ENCODE data around the gene PSME1.
A peak's percentile ranks its signal among the peaks of the same experiment; 100 is the strongest.

The PSME1 gene

GRCh38 chr14:24160850-24161804, 25.1 kb downstream of the PSME1 start, which contains the start of gene IRF9:
Gene IRF9, plus strand, starts transcription at chr14:24161265. Its CDS starts 880 bp downstream, at chr14:24162145.
- Histone ChIP-seq H3K9me3 (ENCODE audit: insufficient read depth, low read length) (no peaks in the 10 kb centered on the region), H3K4me2 (ENCODE audit: low read depth, low read length, poor library complexity, severe bottlenecking) (peak within 1 kb of the TSS; percentile 97), H4K20me1 (ENCODE audit: low read depth, low read length) (no peaks in the 10 kb centered on the region), H3K4me3 (ENCODE audit: insufficient read depth, low read length, poor library complexity, severe bottlenecking) (peak within 1 kb of the TSS; percentile 58), H3K9ac (ENCODE audit: low read length) (peak within 1 kb of the TSS; percentile 74), H3K9me2 (replicated peaks; ENCODE audit: insufficient read depth, low read length) (no peaks in the 10 kb centered on the region), H3K27me3 (ENCODE audit: low read length) (no peaks in the 10 kb centered on the region), H3K27ac (ENCODE audit: low read depth, low read length) (peak within 1 kb of the TSS; percentile 80), H3F3A (ENCODE audit: insufficient read depth) (0 out of 2 replicates have a peak, but pooled peaks cover 3% of the 10 kb centered on the region), H3K79me2 (ENCODE audit: insufficient read depth, low read length) (peaks cover 10% of the 10 kb centered on the region; the same call in 1 of the 2 replicates), H2AFZ (ENCODE audit: low read depth, low read length, severe bottlenecking) (no peak within 1 kb of the TSS), H3K36me3 (ENCODE audit: low read length) (no peaks in the 10 kb centered on the region)
- TF ChIP-seq, protein P1, sequence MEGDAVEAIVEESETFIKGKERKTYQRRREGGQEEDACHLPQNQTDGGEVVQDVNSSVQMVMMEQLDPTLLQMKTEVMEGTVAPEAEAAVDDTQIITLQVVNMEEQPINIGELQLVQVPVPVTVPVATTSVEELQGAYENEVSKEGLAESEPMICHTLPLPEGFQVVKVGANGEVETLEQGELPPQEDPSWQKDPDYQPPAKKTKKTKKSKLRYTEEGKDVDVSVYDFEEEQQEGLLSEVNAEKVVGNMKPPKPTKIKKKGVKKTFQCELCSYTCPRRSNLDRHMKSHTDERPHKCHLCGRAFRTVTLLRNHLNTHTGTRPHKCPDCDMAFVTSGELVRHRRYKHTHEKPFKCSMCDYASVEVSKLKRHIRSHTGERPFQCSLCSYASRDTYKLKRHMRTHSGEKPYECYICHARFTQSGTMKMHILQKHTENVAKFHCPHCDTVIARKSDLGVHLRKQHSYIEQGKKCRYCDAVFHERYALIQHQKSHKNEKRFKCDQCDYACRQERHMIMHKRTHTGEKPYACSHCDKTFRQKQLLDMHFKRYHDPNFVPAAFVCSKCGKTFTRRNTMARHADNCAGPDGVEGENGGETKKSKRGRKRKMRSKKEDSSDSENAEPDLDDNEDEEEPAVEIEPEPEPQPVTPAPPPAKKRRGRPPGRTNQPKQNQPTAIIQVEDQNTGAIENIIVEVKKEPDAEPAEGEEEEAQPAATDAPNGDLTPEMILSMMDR (IDR thresholded peaks at IDR 0.05; ENCODE audit: insufficient read depth, low read length, poor library complexity, severe bottlenecking): peak; percentile 90
- TF ChIP-seq EZH2phosphoT487 (conservative IDR thresholded peaks at IDR 0.05; ENCODE audit: low read length): no peak

- Histone ChIP-seq H3K79me2 (ENCODE audit: insufficient read depth, low read length) (peaks cover 10% of the 10 kb centered on the region; the same call in 1 of the 2 replicates), H3K27ac (ENCODE audit: low read depth, low read length) (peak overlapping the region; percentile 80), H3K27me3 (ENCODE audit: low read length) (no peaks in the 10 kb centered on the region), H3K9ac (ENCODE audit: low read length) (peak overlapping the region; percentile 74), H3K4me2 (ENCODE audit: low read depth, low read length, poor library complexity, severe bottlenecking) (peak overlapping the region; percentile 97), H3K36me3 (ENCODE audit: low read length) (no peaks in the 10 kb centered on the region), H3K9me3 (ENCODE audit: insufficient read depth, low read length) (no peaks in the 10 kb centered on the region), H3K9me2 (replicated peaks; ENCODE audit: insufficient read depth, low read length) (no peaks in the 10 kb centered on the region), H2AFZ (ENCODE audit: low read depth, low read length, severe bottlenecking) (no peak overlapping the region), H3K4me3 (ENCODE audit: insufficient read depth, low read length, poor library complexity, severe bottlenecking) (peak overlapping the region; percentile 58), H4K20me1 (ENCODE audit: low read depth, low read length) (no peaks in the 10 kb centered on the region), H3F3A (ENCODE audit: insufficient read depth) (0 out of 2 replicates have a peak, but pooled peaks cover 3% of the 10 kb centered on the region)
- TF ChIP-seq, protein P1 (IDR thresholded peaks at IDR 0.05; ENCODE audit: insufficient read depth, low read length, poor library complexity, severe bottlenecking): no peak
- no peak for TF ChIP-seq EZH2phosphoT487 (conservative IDR thresholded peaks at IDR 0.05; ENCODE audit: low read length)
These were observed 26.1 kb downstream of the PSME1 start for GRCh38 chr14:24162093-24162492.

DNA sequence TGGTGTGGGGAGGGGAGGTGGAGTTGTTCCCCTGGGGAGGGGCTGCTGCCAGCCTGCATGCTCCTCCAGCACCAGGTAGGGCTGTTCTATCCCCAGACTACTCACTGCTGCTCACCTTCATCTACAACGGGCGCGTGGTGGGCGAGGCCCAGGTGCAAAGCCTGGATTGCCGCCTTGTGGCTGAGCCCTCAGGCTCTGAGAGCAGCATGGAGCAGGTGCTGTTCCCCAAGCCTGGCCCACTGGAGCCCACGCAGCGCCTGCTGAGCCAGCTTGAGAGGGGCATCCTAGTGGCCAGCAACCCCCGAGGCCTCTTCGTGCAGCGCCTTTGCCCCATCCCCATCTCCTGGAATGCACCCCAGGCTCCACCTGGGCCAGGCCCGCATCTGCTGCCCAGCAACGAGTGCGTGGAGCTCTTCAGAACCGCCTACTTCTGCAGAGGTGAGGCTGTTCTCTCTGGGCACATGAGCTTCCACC, 28.6 kb downstream of the PSME1 start:
- no peaks in the 10 kb centered on the region for H3K9me2 ChIP-seq (replicated peaks; ENCODE audit: insufficient read depth, low read length)
- no peak for TF ChIP-seq EZH2phosphoT487 (conservative IDR thresholded peaks at IDR 0.05; ENCODE audit: low read length)
- TF ChIP-seq, protein P1 (IDR thresholded peaks at IDR 0.05; ENCODE audit: insufficient read depth, low read length, poor library complexity, severe bottlenecking): no peak
- H3F3A ChIP-seq (ENCODE audit: insufficient read depth): 0 out of 2 replicates have a peak, but pooled peaks cover 3% of the 10 kb centered on the region
- no peak overlapping the region for H3K9ac ChIP-seq (ENCODE audit: low read length)
- no peak overlapping the region for H2AFZ ChIP-seq (ENCODE audit: low read depth, low read length, severe bottlenecking)
- H3K36me3 ChIP-seq (ENCODE audit: low read length): no peaks in the 10 kb centered on the region
- H3K27me3 ChIP-seq (ENCODE audit: low read length): no peaks in the 10 kb centered on the region
- no peak overlapping the region for H3K27ac ChIP-seq (ENCODE audit: low read depth, low read length)
- peaks cover 10% of the 10 kb centered on the region; the same call in 1 of the 2 replicates for H3K79me2 ChIP-seq (ENCODE audit: insufficient read depth, low read length)
- no peak overlapping the region for H3K4me2 ChIP-seq (ENCODE audit: low read depth, low read length, poor library complexity, severe bottlenecking)
- H4K20me1 ChIP-seq (ENCODE audit: low read depth, low read length): no peaks in the 10 kb centered on the region
- no peaks in the 10 kb centered on the region for H3K9me3 ChIP-seq (ENCODE audit: insufficient read depth, low read length)
- H3K4me3 ChIP-seq (ENCODE audit: insufficient read depth, low read length, poor library complexity, severe bottlenecking): no peak overlapping the region

All from SU-DHL-6 (cell line).